Measurements from ENCODE around the gene SNX21. TPM values are rescaled to one million over a fixed set of nuclear protein-coding genes. Genes with fewer than 3 reads are reported as not detected.

The SNX21 gene
- total and polyA plus RNA-seq, 2 experiments from 2014 or later: 50.9 to 88.4 TPM

- Histone ChIP-seq H3K4me2 (ENCODE audit: unreplicated experiment) (no peak overlapping the region), H3K79me2 (ENCODE audit: insufficient read depth) (peaks cover 3% of the 10 kb centered on the region; the same call in 1 of the 2 replicates), H3F3A (ENCODE audit: insufficient read depth) (peaks cover 22% of the 10 kb centered on the region), H3K27ac (no peak overlapping the region), H3K27me3 (replicated peaks; ENCODE audit: insufficient read depth) (no peaks in the 10 kb centered on the region), H3K9ac (no peak overlapping the region), H4K20me1 (ENCODE audit: insufficient read depth) (no peaks in the 10 kb centered on the region), H3K9me3 (ENCODE audit: low read depth) (no peaks in the 10 kb centered on the region), H3K4me3 (no peak overlapping the region), H3K9me2 (ENCODE audit: insufficient read depth) (no peaks in the 10 kb centered on the region), H3K4me1 (ENCODE audit: insufficient read depth) (no peaks in the 10 kb centered on the region), H2AFZ (no peak overlapping the region), H3K36me3 (ENCODE audit: low read depth) (peaks cover 18% of the 10 kb centered on the region; the same call in 1 of the 2 replicates)
- no peak for DNase-seq
- in situ Hi-C loops (cut with MboI): no loop called here
- TF ChIP-seq EZH2 (IDR thresholded peaks at IDR 0.05; ENCODE audit: insufficient read depth, poor library complexity, severe bottlenecking) (no peak), EZH2phosphoT487 (IDR thresholded peaks at IDR 0.05; ENCODE audit: insufficient read depth, low read depth) (no peak)
These were observed 11.9 kb downstream of the SNX21 start for GRCh38 chr20:45845452-45845851.

DNA sequence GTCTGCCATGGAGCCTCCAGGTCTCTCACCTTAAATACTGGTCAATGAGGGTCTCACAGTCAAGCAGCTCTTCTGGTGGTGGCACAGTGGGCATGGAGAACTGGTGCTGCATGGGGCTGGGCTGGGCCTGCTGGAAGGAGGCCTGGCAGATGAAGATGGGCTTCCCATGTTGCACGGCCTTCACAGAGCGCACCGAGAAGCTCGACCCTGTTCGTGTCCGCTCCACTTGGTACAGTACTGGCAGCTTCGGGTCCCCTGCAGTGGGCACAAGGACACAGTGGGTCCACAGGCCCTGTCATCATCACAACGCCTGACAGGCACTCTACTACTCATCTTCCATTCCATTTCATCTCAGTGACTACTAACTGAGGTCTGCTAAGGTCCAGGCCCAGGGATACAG, 14.8 kb downstream of the SNX21 start:
- H2AFZ ChIP-seq: no peak overlapping the region
- H3K36me3 ChIP-seq (ENCODE audit: low read depth): peaks cover 12% of the 10 kb centered on the region
- no peaks in the 10 kb centered on the region for H3K9me3 ChIP-seq (ENCODE audit: low read depth)
- no peaks in the 10 kb centered on the region for H3K27me3 ChIP-seq (replicated peaks; ENCODE audit: insufficient read depth)
- no peak overlapping the region for H3K4me2 ChIP-seq (ENCODE audit: unreplicated experiment)
- in situ Hi-C loops (cut with MboI): no loop called here
- H3K27ac ChIP-seq: no peak overlapping the region
- H3F3A ChIP-seq (ENCODE audit: insufficient read depth): 0 out of 2 replicates have a peak, but pooled peaks cover 10% of the 10 kb centered on the region
- no peaks in the 10 kb centered on the region for H4K20me1 ChIP-seq (ENCODE audit: insufficient read depth)
- H3K4me3 ChIP-seq: no peak overlapping the region
- DNase-seq: no peak
- H3K79me2 ChIP-seq (ENCODE audit: insufficient read depth): peaks cover 4% of the 10 kb centered on the region; the same call in 1 of the 2 replicates
- H3K4me1 ChIP-seq (ENCODE audit: insufficient read depth): no peaks in the 10 kb centered on the region
- TF ChIP-seq EZH2 (IDR thresholded peaks at IDR 0.05; ENCODE audit: insufficient read depth, poor library complexity, severe bottlenecking): no peak
- TF ChIP-seq EZH2phosphoT487 (IDR thresholded peaks at IDR 0.05; ENCODE audit: insufficient read depth, low read depth): no peak
- no peaks in the 10 kb centered on the region for H3K9me2 ChIP-seq (ENCODE audit: insufficient read depth)
- WGBS, 2 experiments (ENCODE audit: low coverage in 1 of 2, low lambda C conversion rate in 2 of 2, missing lambda C conversion rate in 2 of 2): 88 to 94% methylated on average over 8 of the region's 8 CpGs
- no peak overlapping the region for H3K9ac ChIP-seq

DNA sequence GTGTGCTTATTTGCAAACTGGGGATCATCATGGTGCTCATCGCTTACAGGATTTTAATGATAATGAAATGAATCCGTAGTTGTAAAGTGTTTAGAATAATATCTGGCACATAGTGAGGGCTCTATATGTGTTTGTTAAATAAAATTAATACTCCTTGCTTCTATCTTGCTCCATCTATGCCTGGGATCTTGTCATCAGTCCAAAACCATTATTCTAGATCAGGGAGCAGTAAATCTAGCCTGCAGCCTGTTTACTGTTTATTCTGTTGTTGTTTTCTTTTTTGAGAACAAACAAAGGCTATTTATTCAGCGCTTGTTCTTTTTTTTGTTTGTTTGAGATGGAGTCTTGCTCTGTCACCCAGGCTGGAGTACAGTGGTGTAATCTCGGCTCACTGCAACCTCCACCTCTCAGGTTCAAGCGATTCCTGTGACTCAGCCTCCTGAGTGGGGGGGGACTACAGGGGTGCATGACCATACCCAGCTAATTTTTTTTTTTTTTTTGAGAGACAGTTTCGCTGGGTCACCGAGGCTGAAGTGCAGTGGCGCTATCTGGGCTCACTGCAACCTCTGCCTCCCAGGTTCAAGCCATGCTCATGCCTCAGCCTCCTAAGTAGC, 15.5 kb downstream of the SNX21 start:
- Histone ChIP-seq H3K4me3 (no peak overlapping the region), H3K4me2 (ENCODE audit: unreplicated experiment) (no peak overlapping the region), H2AFZ (no peak overlapping the region), H3K9ac (no peak overlapping the region), H3K4me1 (ENCODE audit: insufficient read depth) (no peaks in the 10 kb centered on the region), H3K27ac (no peak overlapping the region), H3K9me3 (ENCODE audit: low read depth) (no peaks in the 10 kb centered on the region), H3K36me3 (ENCODE audit: low read depth) (peaks cover 12% of the 10 kb centered on the region), H4K20me1 (ENCODE audit: insufficient read depth) (no peaks in the 10 kb centered on the region), H3F3A (ENCODE audit: insufficient read depth) (0 out of 2 replicates have a peak, but pooled peaks cover 10% of the 10 kb centered on the region), H3K9me2 (ENCODE audit: insufficient read depth) (no peaks in the 10 kb centered on the region), H3K79me2 (ENCODE audit: insufficient read depth) (peaks cover 8% of the 10 kb centered on the region), H3K27me3 (replicated peaks; ENCODE audit: insufficient read depth) (no peaks in the 10 kb centered on the region)
- TF ChIP-seq EZH2 (IDR thresholded peaks at IDR 0.05; ENCODE audit: insufficient read depth, poor library complexity, severe bottlenecking) (no peak), EZH2phosphoT487 (IDR thresholded peaks at IDR 0.05; ENCODE audit: insufficient read depth, low read depth) (no peak)
- 89 to 95% methylated on average over 8 of the region's 8 CpGs for WGBS, 2 experiments (ENCODE audit: low coverage in 1 of 2, low lambda C conversion rate in 2 of 2, missing lambda C conversion rate in 2 of 2)
- in situ Hi-C loops (cut with MboI): no loop called here
- no peak for DNase-seq

- no peak overlapping the region for H3K27ac ChIP-seq
- no peaks in the 10 kb centered on the region for H3K27me3 ChIP-seq (replicated peaks; ENCODE audit: insufficient read depth)
- in situ Hi-C loops (cut with MboI): no loop called here
- H2AFZ ChIP-seq: no peak overlapping the region
- 97% methylated on average over 2 of the region's 2 CpGs for WGBS, 2 experiments (ENCODE audit: low coverage in 1 of 2, low lambda C conversion rate in 2 of 2, missing lambda C conversion rate in 2 of 2)
- DNase-seq: no peak
- no peaks in the 10 kb centered on the region for H3K9me3 ChIP-seq (ENCODE audit: low read depth)
- H3K4me2 ChIP-seq (ENCODE audit: unreplicated experiment): no peak overlapping the region
- H3K79me2 ChIP-seq (ENCODE audit: insufficient read depth): peaks cover 20% of the 10 kb centered on the region
- H3F3A ChIP-seq (ENCODE audit: insufficient read depth): 0 out of 2 replicates have a peak, but pooled peaks cover 10% of the 10 kb centered on the region
- no peaks in the 10 kb centered on the region for H3K4me1 ChIP-seq (ENCODE audit: insufficient read depth)
- H3K9ac ChIP-seq: no peak overlapping the region
- no peak overlapping the region for H3K4me3 ChIP-seq
- H3K9me2 ChIP-seq (ENCODE audit: insufficient read depth): no peaks in the 10 kb centered on the region
- TF ChIP-seq EZH2phosphoT487 (IDR thresholded peaks at IDR 0.05; ENCODE audit: insufficient read depth, low read depth) (no peak), EZH2 (IDR thresholded peaks at IDR 0.05; ENCODE audit: insufficient read depth, poor library complexity, severe bottlenecking) (no peak)
- H3K36me3 ChIP-seq (ENCODE audit: low read depth): peaks cover 12% of the 10 kb centered on the region
- H4K20me1 ChIP-seq (ENCODE audit: insufficient read depth): no peaks in the 10 kb centered on the region
These were observed 16.6 kb downstream of the SNX21 start for GRCh38 chr20:45850238-45850637.

Measured in GM23248 (cell line).